ENCODE data around the gene UNC119.

UNC119 gene

DNA sequence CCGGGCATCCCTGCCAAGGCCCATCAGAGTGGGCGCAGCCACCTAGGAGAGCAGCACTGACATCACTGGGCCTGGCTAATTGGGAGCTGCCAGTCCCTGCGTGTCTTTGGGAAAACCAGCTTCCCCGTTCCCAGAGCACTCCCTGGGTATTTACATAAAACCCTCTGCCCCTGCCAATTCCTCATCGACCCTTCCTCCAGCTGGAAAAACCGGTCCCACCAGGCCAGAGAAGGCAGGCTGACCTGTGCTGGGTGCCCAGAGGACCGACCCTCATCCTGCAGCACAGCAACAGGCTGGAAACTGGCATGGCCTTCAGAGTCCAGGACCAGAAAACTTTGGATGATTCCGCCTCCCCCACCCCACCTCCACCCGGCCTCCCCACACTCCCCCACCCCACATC is 54.5 kb downstream of the UNC119 start:
- ChIA-PET POLR2A (interaction anchor here (1.6 kb wide), 1 partner anchor 55 kb away, joined by 4 read pairs; the partner anchor contains the start of gene UNC119), CTCF (interaction anchor here (1.0 kb wide), 1 partner anchor 42 kb away, joined by 3 read pairs; no protein-coding TSS in a partner anchor)
- no peak for DNase-seq (ENCODE audit: extremely low spot score)
- TF ChIP-seq SUZ12 (IDR thresholded peaks at IDR 0.05) (no peak), FOXK2 (IDR thresholded peaks at IDR 0.05) (no peak), HDGF (IDR thresholded peaks at IDR 0.05; ENCODE audit: borderline replicate concordance) (no peak), FOXA1 (IDR thresholded peaks at IDR 0.05) (no peak), LEF1 (IDR thresholded peaks at IDR 0.05; ENCODE audit: borderline replicate concordance) (no peak), CTBP1 (IDR thresholded peaks at IDR 0.05; ENCODE audit: borderline replicate concordance) (no peak), ZNF384 (IDR thresholded peaks at IDR 0.05) (no peak), ELF4 (IDR thresholded peaks at IDR 0.05) (no peak), TARDBP (IDR thresholded peaks at IDR 0.05) (no peak), NFRKB (IDR thresholded peaks at IDR 0.05) (no peak), ARNT (IDR thresholded peaks at IDR 0.05) (no peak), BHLHE40 (IDR thresholded peaks at IDR 0.05; ENCODE audit: borderline replicate concordance) (no peak), L3MBTL2 (conservative IDR thresholded peaks at IDR 0.05) (no peak), FOXM1 (IDR thresholded peaks at IDR 0.05; ENCODE audit: borderline replicate concordance) (no peak), SP1 (IDR thresholded peaks at IDR 0.05) (no peak)
- TF ChIP-seq, protein P1, sequence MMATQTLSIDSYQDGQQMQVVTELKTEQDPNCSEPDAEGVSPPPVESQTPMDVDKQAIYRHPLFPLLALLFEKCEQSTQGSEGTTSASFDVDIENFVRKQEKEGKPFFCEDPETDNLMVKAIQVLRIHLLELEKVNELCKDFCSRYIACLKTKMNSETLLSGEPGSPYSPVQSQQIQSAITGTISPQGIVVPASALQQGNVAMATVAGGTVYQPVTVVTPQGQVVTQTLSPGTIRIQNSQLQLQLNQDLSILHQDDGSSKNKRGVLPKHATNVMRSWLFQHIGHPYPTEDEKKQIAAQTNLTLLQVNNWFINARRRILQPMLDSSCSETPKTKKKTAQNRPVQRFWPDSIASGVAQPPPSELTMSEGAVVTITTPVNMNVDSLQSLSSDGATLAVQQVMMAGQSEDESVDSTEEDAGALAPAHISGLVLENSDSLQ (IDR thresholded peaks at IDR 0.05): no peak

All from HEK293T (cell line).